Neuron (in vitro differentiated cells): ENCODE data around the gene KRTAP5-3.

Experiments
- H2AFZ ChIP-seq: one replicate; pipeline ENCODE4 v1.6.1; 2013; ENCODE audit warnings: low read depth, mild to moderate bottlenecking, inconsistent platforms, low read length, moderate library complexity
- H3K27me3 ChIP-seq: one replicate; pipeline ENCODE4 v1.6.1; 2013; ENCODE audit warnings: low read length; ENCODE audit not compliant: insufficient read depth
- H3K36me3 ChIP-seq: one replicate; pipeline ENCODE4 v1.6.1; 2013; ENCODE audit warnings: low read length; ENCODE audit not compliant: insufficient read depth
- H3K4me1 ChIP-seq: one replicate; pipeline ENCODE4 v1.6.1; 2013; ENCODE audit warnings: low read length; ENCODE audit not compliant: insufficient read depth
- H3K4me3 ChIP-seq: 2 replicates; pipeline ENCODE4 v1.5.1; 2013; ENCODE audit warnings: mild to moderate bottlenecking, low read length, moderate library complexity
- H3K9me3 ChIP-seq: one replicate; pipeline ENCODE4 v1.6.1; 2013; ENCODE audit warnings: low read length

The KRTAP5-3 gene

DNA sequence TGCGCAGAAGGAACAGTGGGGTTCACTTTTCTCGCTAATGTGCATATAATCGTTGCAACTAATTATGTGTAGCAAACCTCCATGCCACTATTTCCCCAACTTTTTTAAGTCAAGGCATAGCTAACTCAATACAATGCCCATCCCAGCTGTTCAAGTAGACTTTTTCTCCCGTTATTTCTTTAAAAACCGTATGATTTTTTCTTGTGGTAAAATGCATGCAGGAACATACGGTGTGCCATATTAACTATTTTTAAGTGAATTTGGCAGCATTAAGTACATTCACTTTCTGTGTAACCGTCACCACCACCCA, 33.4 kb downstream of the KRTAP5-3 start:
- Histone ChIP-seq H3K36me3 (no peaks in the 10 kb centered on the region), H3K9me3 (peaks cover 4% of the 10 kb centered on the region), H2AFZ (no peak overlapping the region), H3K4me3 (peak overlapping the region; percentile 20), H3K4me1 (peaks cover 12% of the 10 kb centered on the region), H3K27me3 (peaks cover 31% of the 10 kb centered on the region)

DNA sequence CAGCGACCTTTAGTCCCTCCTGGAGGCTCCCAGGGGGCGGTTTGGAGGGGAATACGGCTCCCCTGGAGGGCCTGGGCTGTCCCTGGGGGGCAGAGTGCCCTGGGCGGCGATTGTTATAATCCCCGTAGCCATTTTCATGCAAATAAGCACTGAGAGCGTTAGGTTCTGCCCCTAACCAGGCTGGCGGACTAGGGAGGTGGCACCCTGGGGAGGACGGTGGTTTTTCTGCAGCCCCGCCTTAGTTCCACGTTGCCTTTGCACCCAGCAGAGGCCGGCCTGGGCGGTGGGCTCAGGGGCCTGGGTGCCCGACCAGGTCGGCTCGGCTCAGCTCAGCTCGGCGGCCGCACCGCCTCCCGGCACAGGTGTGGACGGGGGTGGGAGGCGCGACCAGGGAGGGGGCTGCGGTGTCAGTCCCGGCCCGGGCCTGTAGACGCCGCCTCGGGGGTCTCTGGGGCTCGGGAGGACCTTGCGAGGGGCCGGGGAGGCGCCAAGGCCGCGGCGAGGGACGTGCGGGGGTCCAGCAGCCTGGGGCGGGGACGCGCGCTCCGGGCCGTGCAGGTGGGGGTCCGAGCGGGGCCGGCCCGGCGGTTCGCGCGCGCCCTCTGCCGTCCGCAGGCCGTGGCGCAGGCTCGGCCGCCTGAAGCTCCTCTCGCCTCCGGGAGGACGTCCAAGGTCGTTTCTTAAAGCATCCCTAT, 33.9 kb downstream of the KRTAP5-3 start:
- Histone ChIP-seq H2AFZ (no peak overlapping the region), H3K4me1 (peaks cover 15% of the 10 kb centered on the region), H3K27me3 (peaks cover 36% of the 10 kb centered on the region), H3K36me3 (no peaks in the 10 kb centered on the region), H3K4me3 (peak overlapping the region; percentile 38), H3K9me3 (peaks cover 4% of the 10 kb centered on the region)

DNA sequence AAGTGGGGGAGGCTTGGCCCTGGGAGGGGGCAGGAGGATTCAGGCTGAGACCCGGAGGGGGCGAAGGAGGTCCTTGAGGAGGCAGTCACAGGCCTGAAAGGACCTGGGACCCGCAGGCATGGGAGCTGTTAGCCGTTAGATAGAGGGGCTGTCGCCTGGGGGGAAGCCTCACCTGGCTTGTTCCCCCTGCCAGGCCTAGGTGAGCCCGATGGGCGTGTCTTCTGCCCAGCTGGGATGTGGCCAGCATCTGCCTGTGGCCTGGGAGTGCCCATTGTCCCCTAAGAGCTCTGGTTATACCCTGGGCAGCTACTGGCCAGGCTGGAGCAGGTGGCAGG, 34.4 kb downstream of the KRTAP5-3 start:
- H3K4me3 ChIP-seq: peak overlapping the region; percentile 38
- peaks cover 40% of the 10 kb centered on the region for H3K27me3 ChIP-seq
- H3K4me1 ChIP-seq: peaks cover 15% of the 10 kb centered on the region
- peaks cover 4% of the 10 kb centered on the region for H3K9me3 ChIP-seq
- no peak overlapping the region for H2AFZ ChIP-seq
- no peaks in the 10 kb centered on the region for H3K36me3 ChIP-seq

DNA sequence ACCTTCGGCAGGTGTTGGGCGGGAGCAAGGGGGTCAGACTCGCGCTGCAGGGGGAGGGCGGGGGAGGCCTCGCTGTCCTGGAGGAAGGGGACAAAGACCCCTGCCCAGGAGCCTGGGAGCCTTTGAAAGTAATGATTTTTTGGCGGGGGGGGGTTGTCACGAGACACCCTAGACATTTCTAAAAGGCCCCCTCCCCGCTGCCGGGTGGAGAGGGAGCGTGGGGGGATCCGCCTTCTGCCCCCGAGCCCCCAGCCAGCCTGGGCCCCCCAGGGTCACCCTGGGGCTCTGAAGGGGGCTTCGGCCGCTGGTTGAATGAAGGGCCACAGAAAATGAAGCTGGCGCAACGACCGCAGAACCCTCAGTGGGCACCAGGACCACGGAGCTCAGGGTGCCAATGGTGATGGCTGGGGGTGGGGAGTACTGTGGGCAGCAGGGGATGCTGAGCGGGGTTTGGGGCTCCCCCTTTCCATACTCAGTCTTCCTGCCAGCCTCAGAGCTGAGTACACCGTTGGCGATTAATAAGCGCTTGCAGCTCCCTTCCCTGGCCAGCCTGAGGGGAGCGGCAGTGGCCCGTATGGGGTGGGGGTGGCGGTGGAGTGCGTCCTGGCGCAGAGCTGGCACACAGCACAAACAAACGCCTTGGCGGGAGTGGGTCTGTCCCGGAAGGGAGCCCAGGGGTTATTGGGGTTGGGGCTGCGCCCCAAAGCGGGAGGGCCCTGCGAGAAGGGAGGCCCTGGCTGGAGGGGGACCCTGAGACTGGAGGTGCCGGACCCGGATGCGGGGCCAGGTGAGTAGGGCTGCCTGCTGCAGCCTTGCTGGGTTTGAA, 35.0 kb downstream of the KRTAP5-3 start:
- Histone ChIP-seq H3K9me3 (no peaks in the 10 kb centered on the region), H3K27me3 (peaks cover 46% of the 10 kb centered on the region)

DNA sequence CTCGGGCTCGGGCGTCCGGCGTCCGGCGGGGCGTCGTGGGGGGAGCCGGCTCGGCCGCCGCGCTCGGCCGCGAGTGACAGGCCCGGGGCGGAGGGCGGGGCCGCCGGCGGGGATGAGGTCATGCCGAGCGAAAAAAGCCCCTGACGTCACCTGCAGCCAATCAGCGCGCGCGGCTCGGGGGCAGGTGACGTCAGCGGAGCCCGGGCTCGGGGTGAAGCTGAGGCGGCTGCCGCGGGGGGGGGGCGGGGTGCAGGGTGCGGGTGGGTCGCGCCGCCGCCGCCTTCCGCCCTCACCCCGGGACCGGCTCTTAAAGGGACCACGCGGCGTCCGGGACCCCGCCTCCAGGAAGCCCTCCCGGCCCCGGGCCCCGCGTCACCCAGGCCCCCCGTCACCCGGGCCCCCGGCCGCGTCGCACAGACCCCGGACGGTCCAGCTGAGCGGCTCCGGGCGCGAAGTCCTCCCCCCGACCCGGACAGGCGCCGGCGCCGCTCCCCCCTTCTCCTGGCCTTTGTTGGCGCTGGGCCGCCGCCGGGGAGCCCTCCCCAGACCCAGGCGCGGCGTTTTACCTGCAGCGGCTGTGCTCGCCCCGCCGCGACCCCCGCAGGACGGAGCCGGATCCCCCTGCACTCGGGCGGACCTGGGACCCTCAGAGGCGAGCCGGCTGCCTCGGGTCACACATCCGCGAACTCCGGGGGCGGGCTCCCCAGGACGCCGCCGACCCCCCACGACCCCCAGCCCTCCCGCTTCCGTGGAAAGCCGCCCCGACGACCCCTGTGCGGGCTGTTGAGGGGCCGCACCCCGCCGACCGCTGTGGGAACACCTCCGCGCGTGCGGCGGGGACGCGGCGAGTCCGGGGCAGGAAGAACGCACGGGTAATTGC, 35.8 kb downstream of the KRTAP5-3 start, which contains the start of gene DUSP8:
Gene DUSP8, minus strand, starts transcription at position 75 of the 880 bp plus-strand sequence. CDS start 6,445 bp downstream, outside the sequence.
- Histone ChIP-seq H3K27me3 (peaks cover 49% of the 10 kb centered on the region), H3K4me3 (peak within 1 kb of the TSS; percentile 46), H2AFZ (no peak within 1 kb of the TSS)

More for the DNA sequence above, 35.0 kb downstream of the KRTAP5-3 start:
- H3K4me1 ChIP-seq: peaks cover 21% of the 10 kb centered on the region
- H2AFZ ChIP-seq: no peak overlapping the region
- H3K36me3 ChIP-seq: no peaks in the 10 kb centered on the region
- peak overlapping the region; percentile 38 for H3K4me3 ChIP-seq

DNA sequence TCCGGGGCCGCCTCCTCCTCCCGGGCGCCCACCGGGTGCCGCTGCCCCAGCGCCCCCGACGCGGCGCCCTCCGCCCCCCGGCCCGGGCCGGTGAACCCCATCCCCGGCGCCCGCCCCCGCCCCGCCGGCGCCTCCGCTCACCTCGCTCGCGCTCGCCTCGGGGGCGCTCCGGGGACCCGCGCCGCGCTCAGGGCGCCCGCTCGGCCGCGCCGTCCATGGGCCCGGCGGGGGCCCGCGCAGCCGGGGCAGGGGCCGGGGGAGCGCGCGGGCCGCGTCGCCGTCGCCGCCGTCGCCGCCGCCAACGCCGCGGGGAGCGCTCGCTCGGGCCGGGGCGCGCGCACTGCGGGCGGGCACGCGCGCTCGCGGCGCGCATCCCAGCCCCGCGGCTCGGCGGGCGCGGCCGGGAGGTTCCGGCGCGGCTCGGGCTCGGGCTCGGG, 36.5 kb downstream of the KRTAP5-3 start:
- Histone ChIP-seq H3K27me3 (peaks cover 55% of the 10 kb centered on the region), H3K36me3 (no peaks in the 10 kb centered on the region), H3K4me1 (peaks cover 32% of the 10 kb centered on the region), H3K4me3 (peak overlapping the region; percentile 46), H3K9me3 (no peaks in the 10 kb centered on the region), H2AFZ (no peak overlapping the region)

More for the DNA sequence above, 35.8 kb downstream of the KRTAP5-3 start, which contains the start of gene DUSP8:
- H3K4me1 ChIP-seq: peaks cover 30% of the 10 kb centered on the region
- H3K36me3 ChIP-seq: no peaks in the 10 kb centered on the region
- H3K9me3 ChIP-seq: no peaks in the 10 kb centered on the region

DNA sequence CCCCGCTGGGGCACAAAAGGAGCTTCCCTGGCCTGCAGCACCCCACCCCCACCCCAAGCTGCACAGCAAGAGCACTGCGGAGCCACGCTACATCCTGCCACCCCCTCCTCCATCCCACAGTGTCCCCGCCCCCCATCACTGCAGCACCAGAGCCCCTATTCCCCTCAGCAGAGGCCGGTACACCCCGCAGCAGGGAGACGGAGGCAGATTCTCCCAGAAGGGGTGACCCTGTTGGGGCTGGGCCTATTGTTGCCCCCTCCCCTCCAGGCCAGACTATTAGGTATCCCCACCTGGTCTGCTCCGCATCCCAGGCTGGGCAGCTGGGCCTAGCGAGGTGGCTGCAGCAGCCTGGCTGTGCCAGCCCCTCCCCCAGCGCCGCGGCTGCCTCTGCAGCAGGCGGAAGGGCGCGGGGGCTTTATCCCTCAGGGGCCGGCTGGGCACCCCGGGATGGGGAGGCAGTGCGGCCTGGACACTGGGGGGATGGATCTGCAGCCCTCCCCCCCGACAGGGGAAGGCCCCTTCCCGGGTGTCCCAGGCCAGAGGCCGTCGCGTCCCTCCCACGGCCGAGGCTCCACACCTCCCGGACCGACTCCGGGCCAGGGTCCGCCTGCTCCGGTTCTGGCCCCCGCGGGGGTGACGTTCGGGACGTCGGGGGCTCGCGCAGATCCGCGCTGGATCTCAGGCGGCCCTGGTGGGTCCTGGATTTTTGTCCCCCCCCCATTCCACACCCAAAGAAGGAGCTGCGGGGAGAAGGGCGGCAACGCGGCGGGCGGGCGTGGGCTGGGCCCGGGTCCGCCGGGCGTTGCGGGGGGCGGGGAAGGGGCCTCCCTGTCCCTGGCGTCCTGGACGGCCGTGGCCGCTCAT, 37.1 kb downstream of the KRTAP5-3 start:
- Histone ChIP-seq H2AFZ (no peak overlapping the region), H3K36me3 (no peaks in the 10 kb centered on the region), H3K9me3 (no peaks in the 10 kb centered on the region), H3K4me3 (peak overlapping the region; percentile 46), H3K4me1 (peaks cover 32% of the 10 kb centered on the region), H3K27me3 (peaks cover 60% of the 10 kb centered on the region)

DNA sequence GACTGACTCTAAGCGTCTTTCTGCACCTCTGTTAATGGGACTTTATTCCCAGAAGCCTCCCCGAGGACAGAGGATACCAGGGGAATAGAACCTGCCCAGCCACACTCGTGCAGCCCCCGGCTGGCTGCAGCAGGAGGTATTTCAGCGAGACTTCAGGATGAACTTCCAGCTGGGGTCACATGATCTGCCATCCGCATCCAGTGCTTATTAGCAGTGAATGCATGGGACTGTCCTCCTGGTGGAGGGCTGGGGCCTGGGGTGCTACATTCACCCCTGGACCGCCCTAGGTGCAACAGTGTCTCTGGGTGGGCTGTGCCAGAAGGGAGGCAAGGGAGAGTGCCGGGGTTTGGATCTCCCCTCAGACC, 37.8 kb downstream of the KRTAP5-3 start:
- peaks cover 32% of the 10 kb centered on the region for H3K4me1 ChIP-seq
- H3K4me3 ChIP-seq: peak overlapping the region; percentile 46
- H3K36me3 ChIP-seq: no peaks in the 10 kb centered on the region
- no peak overlapping the region for H2AFZ ChIP-seq
- H3K27me3 ChIP-seq: peaks cover 64% of the 10 kb centered on the region
- H3K9me3 ChIP-seq: no peaks in the 10 kb centered on the region

DNA sequence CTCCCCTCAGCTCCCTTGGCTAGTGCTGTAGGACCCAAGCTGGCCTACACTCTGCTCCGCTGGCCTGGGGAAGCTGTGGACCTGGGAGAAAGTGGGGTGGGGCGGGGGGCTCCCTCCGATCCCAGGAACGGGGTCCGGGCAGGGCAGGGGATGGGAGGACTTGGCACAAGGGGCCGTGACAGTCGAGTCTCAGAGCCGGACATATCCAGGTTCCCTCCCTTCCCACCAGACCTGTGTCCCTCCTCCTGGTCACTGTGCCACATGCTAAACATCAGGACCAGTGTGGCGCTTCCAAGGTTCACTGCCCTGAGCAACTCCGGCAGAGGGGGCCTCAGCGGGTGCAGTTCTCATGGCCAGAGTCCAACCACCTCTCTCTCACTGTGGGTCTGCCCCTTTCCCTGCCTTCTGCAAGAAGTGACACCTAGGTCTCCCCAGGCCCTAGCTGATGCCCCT, 38.2 kb downstream of the KRTAP5-3 start:
- H3K27me3 ChIP-seq: peaks cover 64% of the 10 kb centered on the region
- H2AFZ ChIP-seq: no peak overlapping the region
- no peaks in the 10 kb centered on the region for H3K9me3 ChIP-seq

DNA sequence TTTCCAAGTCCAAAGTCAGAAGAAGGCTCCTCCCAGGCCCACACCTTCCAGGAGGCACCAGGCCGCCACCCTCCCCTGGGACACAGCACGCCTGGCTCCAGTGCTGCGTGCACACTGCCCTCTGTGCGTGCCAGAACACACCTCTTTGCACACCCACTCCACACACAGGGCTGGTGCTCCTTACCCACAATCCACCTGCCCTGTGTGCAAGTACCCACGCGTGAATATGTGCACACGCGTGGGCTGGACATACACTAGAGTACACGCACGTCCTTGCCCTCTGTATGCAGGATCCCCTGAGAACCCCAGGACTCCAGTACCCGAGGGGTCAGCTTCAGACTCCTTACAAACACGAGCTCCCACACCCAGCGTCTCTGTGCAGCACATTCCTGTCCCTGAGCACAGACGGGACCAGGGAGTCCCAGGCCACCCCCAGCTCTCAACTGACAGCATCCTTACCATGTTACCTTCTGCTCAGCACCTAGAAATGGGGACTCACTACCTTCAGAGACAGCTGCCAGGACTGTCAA, 38.9 kb downstream of the KRTAP5-3 start:
- H3K4me3 ChIP-seq: no peak overlapping the region
- no peak overlapping the region for H2AFZ ChIP-seq
- peaks cover 32% of the 10 kb centered on the region for H3K4me1 ChIP-seq
- H3K9me3 ChIP-seq: no peaks in the 10 kb centered on the region
- peaks cover 63% of the 10 kb centered on the region for H3K27me3 ChIP-seq
- H3K36me3 ChIP-seq: no peaks in the 10 kb centered on the region

More for the DNA sequence above, 38.2 kb downstream of the KRTAP5-3 start:
- peak overlapping the region; percentile 11 for H3K4me3 ChIP-seq
- H3K4me1 ChIP-seq: peaks cover 32% of the 10 kb centered on the region
- H3K36me3 ChIP-seq: no peaks in the 10 kb centered on the region

DNA sequence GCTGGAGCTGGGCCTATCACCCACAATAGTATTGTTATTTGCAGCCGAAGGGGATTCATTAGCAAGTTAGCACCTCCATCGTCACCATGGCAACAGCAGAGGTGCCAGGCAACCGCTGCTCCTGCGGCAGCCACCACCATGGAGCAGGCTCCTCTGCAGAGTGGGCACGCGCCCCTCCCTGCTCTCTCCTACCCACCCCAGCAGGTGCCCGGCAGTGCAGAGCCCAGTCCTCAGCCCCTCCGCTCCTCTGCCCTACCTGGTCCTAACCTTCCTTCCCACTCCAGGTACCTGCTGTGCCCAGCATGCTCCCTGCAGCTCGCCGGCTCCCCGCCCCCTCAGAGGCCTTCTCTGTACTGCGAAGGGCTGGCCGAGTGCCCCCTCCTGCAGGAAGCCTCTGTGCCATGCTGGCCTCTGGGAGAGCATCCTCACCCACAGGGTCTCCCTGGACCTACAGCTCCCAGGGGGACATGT, 39.8 kb downstream of the KRTAP5-3 start:
- Histone ChIP-seq H3K36me3 (no peaks in the 10 kb centered on the region), H3K9me3 (no peaks in the 10 kb centered on the region), H3K4me3 (no peak overlapping the region), H3K27me3 (peaks cover 60% of the 10 kb centered on the region), H2AFZ (no peak overlapping the region), H3K4me1 (peaks cover 37% of the 10 kb centered on the region)

DNA sequence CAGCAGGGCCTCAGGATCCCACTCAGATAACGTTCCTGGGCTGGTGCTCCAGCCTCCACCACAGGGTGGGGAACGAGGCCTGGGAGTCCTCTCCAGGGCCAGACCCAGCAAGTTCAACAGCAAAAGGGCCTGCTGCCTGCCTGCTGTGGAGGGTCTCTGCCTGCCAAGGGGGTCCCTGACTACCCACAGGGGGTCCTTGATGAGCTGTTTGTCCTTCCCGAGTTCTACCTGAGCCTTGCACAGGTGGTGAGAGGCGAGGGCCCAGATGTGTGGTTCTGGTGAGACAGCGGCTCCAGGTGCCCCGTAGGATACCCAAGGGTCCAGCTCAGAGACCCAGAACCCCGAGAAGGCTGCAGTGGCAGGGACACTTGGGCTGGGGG, 40.6 kb downstream of the KRTAP5-3 start:
- H2AFZ ChIP-seq: no peak overlapping the region
- no peaks in the 10 kb centered on the region for H3K9me3 ChIP-seq
- peaks cover 42% of the 10 kb centered on the region for H3K4me1 ChIP-seq
- peaks cover 57% of the 10 kb centered on the region for H3K27me3 ChIP-seq
- no peak overlapping the region for H3K4me3 ChIP-seq
- H3K36me3 ChIP-seq: no peaks in the 10 kb centered on the region
